Measurements from ENCODE around the gene DGCR8. TPM values are rescaled to one million over a fixed set of nuclear protein-coding genes. Genes with fewer than 3 reads are reported as not detected.

Gene DGCR8
- total and polyA plus RNA-seq, 5 donors: 11.2 to 18.6 (median 16.4) TPM

- no peaks in the 10 kb centered on the region for H3K9me3 ChIP-seq (ENCODE audit: control insufficient read depth, low read length)
- DNase-seq (no peak), ATAC-seq (no peak)
- no peak overlapping the region for H3K4me3 ChIP-seq (ENCODE audit: low read length)
- 85% methylated on average over 7 of the region's 7 CpGs for WGBS
- no peaks in the 10 kb centered on the region for H3K27me3 ChIP-seq (ENCODE audit: control insufficient read depth, insufficient read depth)
- H3K27ac ChIP-seq (ENCODE audit: low read length): no peak overlapping the region
- peaks cover 6% of the 10 kb centered on the region for H3K4me1 ChIP-seq (ENCODE audit: control insufficient read depth, insufficient read depth, low read length)
- intact Hi-C loops (cut with DNase I): no loop called here
Observed at GRCh38 chr22:20038574-20038973, 41.5 kb upstream of the DGCR8 start.

DNA sequence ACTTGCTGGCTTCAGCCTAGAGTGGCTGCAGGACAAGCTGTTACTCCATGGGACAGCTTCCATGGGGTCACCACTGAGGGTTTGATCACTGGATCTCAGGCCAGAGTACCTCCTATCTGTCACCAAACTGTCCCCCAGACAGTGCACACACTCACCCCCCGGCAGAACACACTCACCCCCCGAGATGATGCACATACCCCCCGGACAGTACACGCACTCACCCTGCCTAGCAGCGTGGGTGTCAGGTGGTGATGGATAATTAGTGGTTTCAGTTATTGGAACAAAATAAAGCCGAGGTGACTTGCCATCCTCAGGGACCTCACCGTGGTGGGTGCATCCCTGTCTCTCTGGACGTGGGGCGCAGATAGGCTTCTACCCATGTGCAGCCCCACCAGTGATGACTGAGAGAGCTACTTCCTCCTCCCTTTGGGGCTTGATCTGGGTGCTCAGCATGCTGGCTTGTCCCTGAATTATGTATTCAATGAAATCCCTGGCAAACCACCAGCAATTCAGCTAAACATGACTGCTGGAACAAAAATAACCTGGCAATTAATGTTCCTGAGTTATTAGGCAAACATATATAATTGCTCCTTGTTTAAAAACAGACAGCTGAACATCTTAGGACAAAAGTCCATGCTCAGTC lies 40.2 kb upstream of the DGCR8 start:
- no peaks in the 10 kb centered on the region for H3K9me3 ChIP-seq (ENCODE audit: control insufficient read depth, low read length)
- ATAC-seq: no peak
- no peak overlapping the region for H3K4me3 ChIP-seq (ENCODE audit: low read length)
- peaks cover 2% of the 10 kb centered on the region for H3K4me1 ChIP-seq (ENCODE audit: control insufficient read depth, insufficient read depth, low read length)
- H3K27me3 ChIP-seq (ENCODE audit: control insufficient read depth, insufficient read depth): no peaks in the 10 kb centered on the region
- WGBS: 89% methylated on average over 9 of the region's 9 CpGs
- DNase-seq: no peak
- intact Hi-C loops (cut with DNase I): no loop called here
- no peak overlapping the region for H3K27ac ChIP-seq (ENCODE audit: low read length)

GRCh38 chr22:20040327-20041200 lies 39.5 kb upstream of the DGCR8 start:
- H3K27ac ChIP-seq (ENCODE audit: low read length): no peak overlapping the region
- intact Hi-C loops (cut with DNase I): no loop called here
- H3K9me3 ChIP-seq (ENCODE audit: control insufficient read depth, low read length): no peaks in the 10 kb centered on the region
- DNase-seq (no peak), ATAC-seq (no peak)
- 92% methylated on average over 7 of the region's 7 CpGs for WGBS
- no peaks in the 10 kb centered on the region for H3K4me1 ChIP-seq (ENCODE audit: control insufficient read depth, insufficient read depth, low read length)
- no peak overlapping the region for H3K4me3 ChIP-seq (ENCODE audit: low read length)
- H3K27me3 ChIP-seq (ENCODE audit: control insufficient read depth, insufficient read depth): no peaks in the 10 kb centered on the region

- Histone ChIP-seq H3K4me3 (ENCODE audit: low read length) (no peak overlapping the region), H3K27ac (ENCODE audit: low read length) (no peak overlapping the region), H3K4me1 (ENCODE audit: control insufficient read depth, insufficient read depth, low read length) (no peaks in the 10 kb centered on the region), H3K27me3 (ENCODE audit: control insufficient read depth, insufficient read depth) (no peaks in the 10 kb centered on the region), H3K9me3 (ENCODE audit: control insufficient read depth, low read length) (no peaks in the 10 kb centered on the region)
- 93% methylated on average over 26 of the region's 26 CpGs for WGBS
- intact Hi-C loops (cut with DNase I): no loop called here
- DNase-seq (peak in 1 of 3 donors; percentile 26), ATAC-seq (no peak)
Observed at GRCh38 chr22:20043057-20043996, 36.7 kb upstream of the DGCR8 start.

DNA sequence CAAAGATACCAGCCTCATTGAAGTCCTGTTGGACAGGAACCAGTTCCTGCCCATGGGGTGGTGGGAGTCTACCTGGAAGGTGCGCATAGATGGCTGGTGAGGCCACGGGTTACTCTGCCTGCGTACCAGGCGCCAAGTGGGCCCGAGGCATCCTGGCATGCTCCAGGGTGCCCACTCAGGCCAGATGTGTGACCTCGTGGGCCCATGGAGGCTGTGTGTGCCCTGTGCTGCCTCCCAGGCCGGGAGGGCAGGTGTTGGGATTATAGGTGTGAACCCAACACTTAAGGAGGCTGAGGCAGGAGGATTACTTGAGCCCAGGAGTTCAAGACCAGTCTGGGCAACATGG lies 36.1 kb upstream of the DGCR8 start:
- no peak overlapping the region for H3K27ac ChIP-seq (ENCODE audit: low read length)
- no peak overlapping the region for H3K4me3 ChIP-seq (ENCODE audit: low read length)
- ATAC-seq (no peak), DNase-seq (no peak)
- no peaks in the 10 kb centered on the region for H3K9me3 ChIP-seq (ENCODE audit: control insufficient read depth, low read length)
- H3K4me1 ChIP-seq (ENCODE audit: control insufficient read depth, insufficient read depth, low read length): no peaks in the 10 kb centered on the region
- H3K27me3 ChIP-seq (ENCODE audit: control insufficient read depth, insufficient read depth): no peaks in the 10 kb centered on the region
- 91% methylated on average over 7 of the region's 7 CpGs for WGBS
- intact Hi-C loops (cut with DNase I): no loop called here

- WGBS: 89% methylated on average over 10 of the region's 10 CpGs
- Histone ChIP-seq H3K27ac (ENCODE audit: low read length) (no peak overlapping the region), H3K4me3 (ENCODE audit: low read length) (no peak overlapping the region), H3K27me3 (ENCODE audit: control insufficient read depth, insufficient read depth) (no peaks in the 10 kb centered on the region), H3K9me3 (ENCODE audit: control insufficient read depth, low read length) (no peaks in the 10 kb centered on the region), H3K4me1 (ENCODE audit: control insufficient read depth, insufficient read depth, low read length) (no peaks in the 10 kb centered on the region)
- intact Hi-C loops (cut with DNase I): no loop called here
- ATAC-seq: peak; percentile 20 to 25
- DNase-seq: peak in 1 of 3 donors; percentile 23
Observed at GRCh38 chr22:20044495-20045151, 35.4 kb upstream of the DGCR8 start.

GRCh38 chr22:20046730-20047129 lies 33.3 kb upstream of the DGCR8 start:
- H3K4me3 ChIP-seq (ENCODE audit: low read length): no peak overlapping the region
- intact Hi-C loops (cut with DNase I): no loop called here
- no peaks in the 10 kb centered on the region for H3K4me1 ChIP-seq (ENCODE audit: control insufficient read depth, insufficient read depth, low read length)
- 88% methylated on average over 4 of the region's 4 CpGs for WGBS
- no peaks in the 10 kb centered on the region for H3K9me3 ChIP-seq (ENCODE audit: control insufficient read depth, low read length)
- DNase-seq (no peak), ATAC-seq (no peak)
- no peak overlapping the region for H3K27ac ChIP-seq (ENCODE audit: low read length)
- no peaks in the 10 kb centered on the region for H3K27me3 ChIP-seq (ENCODE audit: control insufficient read depth, insufficient read depth)

DNA sequence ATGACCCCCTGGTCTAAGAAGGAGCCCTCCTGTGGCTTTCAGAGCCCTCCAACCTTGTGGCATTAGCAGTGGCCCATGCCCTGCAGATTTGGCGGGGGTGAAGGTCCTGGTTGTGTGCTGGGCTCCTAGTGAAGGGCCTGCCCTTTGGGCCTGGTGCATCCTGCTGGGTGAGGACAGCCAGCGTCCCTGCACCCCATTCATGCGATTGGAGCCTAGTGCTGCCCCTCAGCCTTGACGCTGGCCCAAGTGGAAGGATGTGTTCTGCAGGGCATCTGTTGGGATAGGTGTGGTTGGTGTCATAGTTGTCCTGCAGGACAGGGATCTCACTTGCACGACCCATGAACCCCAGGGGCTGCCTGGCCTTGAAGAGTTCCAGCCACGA lies 28.1 kb upstream of the DGCR8 start:
- no peak for DNase-seq
- intact Hi-C loops (cut with DNase I): no loop called here

GRCh38 chr22:20052309-20053259 lies 27.5 kb upstream of the DGCR8 start:
- DNase-seq: no peak
- Histone ChIP-seq H3K27me3 (ENCODE audit: control insufficient read depth, insufficient read depth) (no peaks in the 10 kb centered on the region), H3K4me3 (ENCODE audit: low read length) (no peak overlapping the region), H3K27ac (ENCODE audit: low read length) (no peak overlapping the region), H3K4me1 (ENCODE audit: control insufficient read depth, insufficient read depth, low read length) (no peaks in the 10 kb centered on the region), H3K9me3 (ENCODE audit: control insufficient read depth, low read length) (no peaks in the 10 kb centered on the region)
- 93% methylated on average over 26 of the region's 26 CpGs for WGBS
- peak; percentile 25 to 32 for ATAC-seq
- intact Hi-C loops (cut with DNase I): no loop called here

More for the DNA sequence above, 28.1 kb upstream of the DGCR8 start:
- no peaks in the 10 kb centered on the region for H3K9me3 ChIP-seq (ENCODE audit: control insufficient read depth, low read length)
- no peak for ATAC-seq
- H3K4me3 ChIP-seq (ENCODE audit: low read length): no peak overlapping the region
- H3K27me3 ChIP-seq (ENCODE audit: control insufficient read depth, insufficient read depth): no peaks in the 10 kb centered on the region
- H3K4me1 ChIP-seq (ENCODE audit: control insufficient read depth, insufficient read depth, low read length): no peaks in the 10 kb centered on the region
- no peak overlapping the region for H3K27ac ChIP-seq (ENCODE audit: low read length)
- 95% methylated on average over 6 of the region's 6 CpGs for WGBS
